HepG2 (cell line): ENCODE measurements around the gene HS3ST3B1. TPM values are rescaled to one million over a fixed set of nuclear protein-coding genes. Genes with fewer than 3 reads are reported as not detected.

Experiments used
- ATAC-seq: fragments of 200-7000 bp; cut with Tn5 transposase; 3 replicates; pipeline ENCODE4 v1.9.1; 2020; ENCODE audit warnings: mild to moderate bottlenecking, moderate library complexity
- BruUV-seq: library from RNA; stranded (reverse); fragments of 400-500 nt; replicated peaks from 2 replicates; lab custom pipeline; 2021; lab: Mats Ljungman, UMichigan
- CTCF ChIA-PET: fragments of 300-600 bp; formaldehyde crosslinking; extraction: SDS; loops from one replicate; lab custom pipeline; 2021; ENCODE audit warnings: low total read pairs, inconsistent platforms, low intra/inter-chr PET ratio; lab: Yijun Ruan, JAX
- POLR2A ChIA-PET: fragments of 350-600 bp; sonication (Branson Sonifier 250); formaldehyde crosslinking; loops from one replicate; lab custom pipeline; 2020; ENCODE audit warnings: antibody characterized with exemption, inconsistent platforms; lab: Yijun Ruan, JAX
- DNase-seq: peaks from one replicate; pipeline ENCODE4 v3.0.0-alpha.2; 2015; ENCODE audit warnings: low spot score
- FAIRE-seq: peaks from 3 replicates; lab custom pipeline; 2011; peaks lifted over from hg19 to GRCh38; lab: Jason Lieb, UNC
- H2AFZ ChIP-seq: one replicate; pipeline ENCODE4 v1.6.1; 2011; ENCODE audit warnings: low read length, inconsistent platforms
- H3K27ac ChIP-seq: fragments of 300-600 bp; 3 replicates; pipeline ENCODE4 v1.8.0; 2011; ENCODE audit warnings: mixed run types, mild to moderate bottlenecking, mixed read lengths, low read length, inconsistent platforms; ENCODE audit not compliant: insufficient read depth; ENCODE audit errors: extremely low read length
- H3K27me3 ChIP-seq, 2 experiments: fragments of 200-600 bp in 1 of 2; 2 replicates in 1 of 2; 3 replicates in 1 of 2; pipeline versions ENCODE4 v1.6.0 to v1.8.0; 2011; ENCODE audit warnings: low read length in 2 of 2, mild to moderate bottlenecking in 2 of 2, moderate library complexity in 2 of 2, inconsistent platforms in 1 of 2; ENCODE audit not compliant: insufficient read depth in 2 of 2, control insufficient read depth in 1 of 2
- H3K36me3 ChIP-seq, 2 experiments: fragments of 200-600 bp in 1 of 2; replicated peaks in 1 of 2; 2 replicates in 1 of 2; 3 replicates in 1 of 2; pipeline versions ENCODE4 v1.5.1 to v1.8.0; 2011; ENCODE audit warnings: low read length in 2 of 2, inconsistent platforms in 1 of 2; ENCODE audit not compliant: insufficient read depth in 2 of 2, control insufficient read depth in 1 of 2
- H3K4me1 ChIP-seq: 2 replicates; pipeline ENCODE4 v1.5.1; 2012; ENCODE audit warnings: low read length, inconsistent platforms; ENCODE audit not compliant: insufficient read depth
- H3K4me2 ChIP-seq: 2 replicates; pipeline ENCODE4 v1.6.0; 2011; ENCODE audit warnings: low read depth, low read length, inconsistent platforms
- H3K4me3 ChIP-seq, 3 experiments: fragments of 200-600 bp in 1 of 3; sonication (generic), shearing (Covaris generic) in 1 of 3; replicated peaks in 1 of 3; 2 replicates each; pipeline ENCODE4 v1.5.1; 2011 to 2016; ENCODE audit warnings: low read length in 3 of 3, inconsistent platforms in 2 of 3, low read depth in 2 of 3, mild to moderate bottlenecking in 2 of 3, control low read depth in 1 of 3, mixed read lengths in 1 of 3; ENCODE audit not compliant: insufficient read depth in 1 of 3
- H3K79me2 ChIP-seq: one replicate; pipeline ENCODE4 v1.6.1; 2011; ENCODE audit warnings: low read length, inconsistent platforms; ENCODE audit not compliant: insufficient read depth
- H3K9ac ChIP-seq: 2 replicates; pipeline ENCODE4 v1.6.0; 2011; ENCODE audit warnings: mild to moderate bottlenecking, low read depth, low read length, inconsistent platforms; ENCODE audit not compliant: insufficient read depth
- H3K9me3 ChIP-seq: 2 replicates; pipeline ENCODE4 v1.5.1; 2012; ENCODE audit warnings: mild to moderate bottlenecking, low read length
- H4K20me1 ChIP-seq: 2 replicates; pipeline ENCODE4 v1.6.0; 2011; ENCODE audit warnings: inconsistent platforms, mild to moderate bottlenecking, low read length, moderate library complexity; ENCODE audit not compliant: insufficient read depth
- AGO1 ChIP-seq: fragments of 200-400 bp; formaldehyde crosslinking; IDR thresholded peaks from 2 replicates; pipeline ENCODE4 v1.6.1; 2017; ENCODE audit warnings: mild to moderate bottlenecking, low read depth, low read length, moderate library complexity; ENCODE audit not compliant: poor library complexity, severe bottlenecking
- BHLHE40 ChIP-seq: IDR thresholded peaks from 2 replicates; pipeline ENCODE4 v1.6.1; 2011; ENCODE audit warnings: low read length, improper control_type of control experiment
- HNRNPLL ChIP-seq: fragments of 200-400 bp; formaldehyde crosslinking; IDR thresholded peaks from 2 replicates; pipeline ENCODE4 v1.6.1; 2017; ENCODE audit warnings: mild to moderate bottlenecking, low read depth, low read length; ENCODE audit not compliant: poor library complexity, severe bottlenecking
- KAT7 ChIP-seq: IDR thresholded peaks from 2 replicates; pipeline ENCODE4 v1.6.1; 2018; ENCODE audit warnings: borderline replicate concordance, missing compliant biosample characterization
- SP2 ChIP-seq: sonication (generic); formaldehyde crosslinking; IDR thresholded peaks from 2 replicates; pipeline ENCODE4 v1.5.1; 2020; ENCODE audit warnings: mild to moderate bottlenecking, missing genetic modification reagents
- SRSF1 ChIP-seq: fragments of 200-400 bp; formaldehyde crosslinking; optimal IDR thresholded peaks from 2 replicates; pipeline ENCODE3; 2017; ENCODE audit warnings: mild to moderate bottlenecking, low read depth, low read length, moderate library complexity
- TGIF2 ChIP-seq: IDR thresholded peaks from 2 replicates; pipeline ENCODE4 v1.6.1; 2016; ENCODE audit warnings: control low read depth, missing compliant biosample characterization
- ZBTB38 ChIP-seq: sonication (generic); formaldehyde crosslinking; IDR thresholded peaks from 2 replicates; pipeline ENCODE4 v1.5.1; 2020; ENCODE audit warnings: mild to moderate bottlenecking, missing genetic modification reagents
- ZNF160 ChIP-seq: sonication (generic); formaldehyde crosslinking; IDR thresholded peaks from 2 replicates; pipeline ENCODE4 v1.8.0; 2022; ENCODE audit warnings: mild to moderate bottlenecking, inconsistent platforms, missing genetic modification reagents
- ZNF235 ChIP-seq: sonication (generic); formaldehyde crosslinking; IDR thresholded peaks from 2 replicates; pipeline ENCODE4 v1.8.1; 2023; ENCODE audit warnings: mild to moderate bottlenecking, missing genetic modification reagents, borderline replicate concordance
- ZNF335 ChIP-seq: sonication (generic); formaldehyde crosslinking; IDR thresholded peaks from 2 replicates; pipeline ENCODE4 v1.4.0; 2020; ENCODE audit warnings: missing genetic modification reagents
- ZNF572 ChIP-seq: sonication (generic); formaldehyde crosslinking; IDR thresholded peaks from 2 replicates; pipeline ENCODE4 v1.5.1; 2020; ENCODE audit warnings: mild to moderate bottlenecking, missing genetic modification reagents
- WGBS: methylation state at CpG from one replicate; pipeline ENCODE4 v1.1.6; 2017; ENCODE audit warnings: low lambda C conversion rate; 5-methylcytosine and 5-hydroxymethylcytosine counted together
- in situ Hi-C: cut with HindIII; loops from 2 replicates; pipeline ENCODE4 v1.10.0; 2017; ENCODE audit warnings: low pct_unique_long_range_greater_than_20kb; ENCODE audit not compliant: extremely low pct_ligation_motif_present
- intact Hi-C: fragments of 100-400 bp; cut with micrococcal nuclease; formaldehyde crosslinking; loops from one replicate; pipeline ENCODE4 v1.10.0; 2022; ENCODE audit not compliant: unreplicated experiment
- polyA plus RNA-seq, 8 experiments: library from polyadenylated mRNA; depleted of rRNA in 3 of 8; stranded (reverse) in 7 of 8; unstranded in 1 of 8; fragments of >200 nt; fragmentation: Illumina TruSeq in 4 of 8; extraction: Trizol in 4 of 8; gene quantifications; 2 replicates each; pipeline versions ENCODE4 v1.2.1 to v1.2.3, GENCODE V29; 2011 to 2016; ENCODE audit warnings: low read depth in 4 of 8, missing spikeins in 1 of 8, mixed read lengths in 1 of 8; ENCODE audit not compliant: insufficient read depth in 1 of 8
- total RNA-seq, 5 experiments: library from RNA; depleted of rRNA; stranded (reverse); fragments of >200 nt; fragmentation: Illumina TruSeq; extraction: Trizol; gene quantifications; 2 replicates each; pipeline ENCODE4 v1.2.3, GENCODE V29; 2016; ENCODE audit warnings: low read depth in 1 of 5
- TF ChIP-seq, protein P1 (sequence below): sonication (generic); formaldehyde crosslinking; conservative IDR thresholded peaks from 2 replicates; pipeline ENCODE4 v1.4.0; 2020; ENCODE audit warnings: mild to moderate bottlenecking, missing genetic modification reagents, moderate library complexity
- TF ChIP-seq, protein P2 (sequence below): IDR thresholded peaks from 2 replicates; pipeline ENCODE4 v1.6.1; 2016; ENCODE audit warnings: mild to moderate bottlenecking

Gene HS3ST3B1
- total and polyA plus RNA-seq, 2 of the 13 experiments (the other 11 are each of a cell fraction or from before 2014, with no cell fraction given): 15.7 to 39.5 TPM

DNA sequence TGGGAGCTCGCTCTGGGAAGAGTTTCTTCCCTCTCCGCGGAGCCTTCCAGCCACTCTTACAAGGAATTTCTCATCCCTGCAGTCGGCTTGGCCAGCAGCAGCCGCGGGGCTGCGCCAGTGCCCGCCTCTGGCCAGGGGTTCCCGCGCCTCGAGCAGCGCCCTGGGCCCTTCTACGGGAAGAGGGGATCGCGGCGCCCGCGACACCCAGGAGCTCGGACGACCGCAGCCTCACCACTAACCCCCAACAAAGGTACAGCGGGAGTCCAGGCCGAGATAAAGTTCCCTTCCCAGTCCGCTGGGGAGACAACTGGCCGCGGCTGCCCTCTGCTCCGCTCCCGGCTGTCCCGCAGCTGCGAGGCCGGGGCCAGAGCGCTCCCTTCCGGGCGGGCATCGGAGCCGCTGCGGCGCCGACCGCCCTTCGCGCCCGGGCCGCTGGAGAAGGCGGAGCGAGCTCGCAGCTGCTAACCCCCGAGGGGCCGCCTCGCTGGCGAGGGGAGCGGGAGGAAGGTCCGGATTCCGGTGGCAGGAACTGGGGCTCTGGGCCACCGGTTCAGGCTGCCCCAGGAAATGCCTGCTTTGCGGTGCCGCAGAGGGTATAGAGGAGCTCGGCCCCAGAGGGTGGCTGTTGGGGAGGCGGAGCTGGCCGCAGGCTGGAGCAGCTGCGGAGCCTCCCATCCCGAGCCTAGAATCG lies 3.6 kb upstream of the HS3ST3B1 start (continued):
- TF ChIP-seq KAT7 (peak; percentile 82), ZNF235 (peak; percentile 64; the same call in 1 of the 2 replicates), ZNF160 (CRISPR knock-in tag) (peak; percentile 33; the same call in 1 of the 2 replicates), ZNF572 (CRISPR knock-in tag) (no peak), ZNF335 (peak; percentile 98), BHLHE40 (no peak), TGIF2 (CRISPR knock-in tag) (0 out of 2 replicates have a peak, but pooled peaks have one; percentile 30), SRSF1 (no peak)

DNA sequence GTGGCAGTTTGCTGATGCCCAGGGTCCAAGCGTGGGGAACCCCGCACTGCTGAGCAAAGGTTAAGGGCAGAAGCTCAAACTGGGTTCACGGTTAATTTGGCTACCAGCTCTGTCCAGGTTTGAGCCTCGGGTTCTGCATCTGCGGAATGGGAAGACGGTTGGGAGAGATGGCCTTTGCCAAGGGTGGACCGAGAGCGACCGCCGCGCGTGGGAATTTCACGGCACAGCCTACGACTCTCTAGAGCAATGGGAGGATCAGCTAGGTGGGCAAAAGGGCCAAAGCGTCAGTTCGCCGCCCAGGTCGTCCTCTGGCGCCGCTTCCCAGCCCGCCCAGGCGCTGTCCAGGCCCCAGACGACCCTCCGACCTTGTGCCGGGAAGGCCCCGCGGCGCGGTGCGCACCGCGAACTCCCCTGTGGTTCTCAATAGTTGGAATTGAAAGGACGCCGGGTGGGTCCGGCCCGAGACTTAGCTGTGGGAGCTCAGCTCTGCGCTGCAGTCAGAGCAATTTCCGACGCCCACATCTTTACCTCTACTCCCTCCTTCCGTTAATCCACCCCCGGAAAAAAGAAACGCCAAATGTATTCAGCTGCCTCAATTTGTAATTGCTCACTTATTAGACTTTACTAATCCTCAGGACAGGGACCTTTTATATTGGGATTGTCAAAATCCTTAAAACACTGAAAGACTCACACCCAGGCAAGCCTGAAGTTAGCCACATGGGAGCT lies 2.5 kb upstream of the HS3ST3B1 start:
- FAIRE-seq (no peak), DNase-seq (no peak), ATAC-seq (no peak)
- H3K4me1 ChIP-seq: peaks cover 13% of the 10 kb centered on the region
- no peak overlapping the region for H2AFZ ChIP-seq
- H4K20me1 ChIP-seq: peaks cover 14% of the 10 kb centered on the region
- peak overlapping the region; percentile 97 for H3K4me2 ChIP-seq
- H3K9me3 ChIP-seq: no peaks in the 10 kb centered on the region
- POLR2A ChIA-PET: interaction anchor here (1.0 to 14.0 kb wide), 10 partner anchors 11 to 229 kb away, joined by 3 to 288 read pairs (median 4); partner anchors contain the start of gene COX10
- WGBS: 85% methylated on average over 34 of the region's 42 CpGs
- intact Hi-C loops (loop anchor here (5.0 kb wide), 2 partner anchors 91 to 231 kb away; partner anchors contain the start of gene COX10), in situ Hi-C loops (loop anchor here (5.0 kb wide), 1 partner anchor 706 kb away; no protein-coding TSS in a partner anchor)
- peak overlapping the region; percentile 69 to 82 (median 70) for H3K4me3 ChIP-seq
- CTCF ChIA-PET: interaction anchor here (1.3 kb wide), 1 partner anchor 704 kb away, joined by 4 read pairs; no protein-coding TSS in a partner anchor
- no peaks in the 10 kb centered on the region for H3K36me3 ChIP-seq
- H3K27ac ChIP-seq: peak overlapping the region; percentile 56
- no TSS peak for BruUV-seq
- peak overlapping the region; percentile 76; the same call in 1 of the 2 replicates for H3K9ac ChIP-seq
- H3K27me3 ChIP-seq: peaks cover 0 to 13% of the 10 kb centered on the region in 2 experiments; a peak in 3 of 5 replicates
- H3K79me2 ChIP-seq: peaks cover 39% of the 10 kb centered on the region
- TF ChIP-seq, protein P1, sequence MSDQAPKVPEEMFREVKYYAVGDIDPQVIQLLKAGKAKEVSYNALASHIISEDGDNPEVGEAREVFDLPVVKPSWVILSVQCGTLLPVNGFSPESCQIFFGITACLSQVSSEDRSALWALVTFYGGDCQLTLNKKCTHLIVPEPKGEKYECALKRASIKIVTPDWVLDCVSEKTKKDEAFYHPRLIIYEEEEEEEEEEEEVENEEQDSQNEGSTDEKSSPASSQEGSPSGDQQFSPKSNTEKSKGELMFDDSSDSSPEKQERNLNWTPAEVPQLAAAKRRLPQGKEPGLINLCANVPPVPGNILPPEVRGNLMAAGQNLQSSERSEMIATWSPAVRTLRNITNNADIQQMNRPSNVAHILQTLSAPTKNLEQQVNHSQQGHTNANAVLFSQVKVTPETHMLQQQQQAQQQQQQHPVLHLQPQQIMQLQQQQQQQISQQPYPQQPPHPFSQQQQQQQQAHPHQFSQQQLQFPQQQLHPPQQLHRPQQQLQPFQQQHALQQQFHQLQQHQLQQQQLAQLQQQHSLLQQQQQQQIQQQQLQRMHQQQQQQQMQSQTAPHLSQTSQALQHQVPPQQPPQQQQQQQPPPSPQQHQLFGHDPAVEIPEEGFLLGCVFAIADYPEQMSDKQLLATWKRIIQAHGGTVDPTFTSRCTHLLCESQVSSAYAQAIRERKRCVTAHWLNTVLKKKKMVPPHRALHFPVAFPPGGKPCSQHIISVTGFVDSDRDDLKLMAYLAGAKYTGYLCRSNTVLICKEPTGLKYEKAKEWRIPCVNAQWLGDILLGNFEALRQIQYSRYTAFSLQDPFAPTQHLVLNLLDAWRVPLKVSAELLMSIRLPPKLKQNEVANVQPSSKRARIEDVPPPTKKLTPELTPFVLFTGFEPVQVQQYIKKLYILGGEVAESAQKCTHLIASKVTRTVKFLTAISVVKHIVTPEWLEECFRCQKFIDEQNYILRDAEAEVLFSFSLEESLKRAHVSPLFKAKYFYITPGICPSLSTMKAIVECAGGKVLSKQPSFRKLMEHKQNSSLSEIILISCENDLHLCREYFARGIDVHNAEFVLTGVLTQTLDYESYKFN (CRISPR knock-in tag): no peak
- no peak for TF ChIP-seq SP2 (CRISPR knock-in tag)
- TF ChIP-seq ZBTB38 (CRISPR knock-in tag): peak; percentile 54; the same call in 1 of the 2 replicates
- TF ChIP-seq HNRNPLL: peak; percentile 21
- TF ChIP-seq AGO1: peak; percentile 18
- TF ChIP-seq, protein P2, sequence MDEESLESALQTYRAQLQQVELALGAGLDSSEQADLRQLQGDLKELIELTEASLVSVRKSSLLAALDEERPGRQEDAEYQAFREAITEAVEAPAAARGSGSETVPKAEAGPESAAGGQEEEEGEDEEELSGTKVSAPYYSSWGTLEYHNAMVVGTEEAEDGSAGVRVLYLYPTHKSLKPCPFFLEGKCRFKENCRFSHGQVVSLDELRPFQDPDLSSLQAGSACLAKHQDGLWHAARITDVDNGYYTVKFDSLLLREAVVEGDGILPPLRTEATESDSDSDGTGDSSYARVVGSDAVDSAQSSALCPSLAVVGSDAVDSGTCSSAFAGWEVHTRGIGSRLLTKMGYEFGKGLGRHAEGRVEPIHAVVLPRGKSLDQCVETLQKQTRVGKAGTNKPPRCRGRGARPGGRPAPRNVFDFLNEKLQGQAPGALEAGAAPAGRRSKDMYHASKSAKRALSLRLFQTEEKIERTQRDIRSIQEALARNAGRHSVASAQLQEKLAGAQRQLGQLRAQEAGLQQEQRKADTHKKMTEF (CRISPR knock-in tag): no peak
